Gastrocnemius medialis (tissue), 4 donors: ENCODE results near the gene TRIM68.

Source experiments
- CTCF ChIP-seq, 5 experiments: fragments of 450-650 bp in 3 of 5; fragments of 200-600 bp in 2 of 5; sonication (generic) in 2 of 5; IDR thresholded peaks in 4 of 5; conservative IDR thresholded peaks in 1 of 5; 1 replicate in 4 of 5; 2 replicates in 1 of 5; pipeline ENCODE4 v1.5.1; 2016 to 2019; ENCODE audit warnings: antibody characterized with exemption in 5 of 5, mild to moderate bottlenecking in 3 of 5, moderate library complexity in 3 of 5
- POLR2A ChIP-seq, 2 donors: fragments of 450-650 bp; IDR thresholded peaks; one replicate each; pipeline ENCODE4 v1.6.1; 2017; ENCODE audit warnings: antibody characterized with exemption in 2 of 2, mild to moderate bottlenecking in 2 of 2, moderate library complexity in 2 of 2

GRCh38 chr11:4615856-4616444, 7.9 kb upstream of the TRIM68 start:
- TF ChIP-seq CTCF (IDR thresholded peaks at IDR 0.05 in 4 of 5, conservative IDR thresholded peaks at IDR 0.05 in 1 of 5) (no peak), POLR2A (IDR thresholded peaks at IDR 0.05) (no peak)
